IPS DF 6.9 (cell line): ENCODE data around the gene EYA2.

ENCODE experiments used
- DNase-seq: peaks from one replicate; pipeline ENCODE4 v3.0.0-alpha.2; 2013; ENCODE audit warnings: low read depth, low spot score
- H3K27ac ChIP-seq: one replicate; pipeline ENCODE4 v1.5.1; 2013; ENCODE audit warnings: low read length, control low read depth
- H3K27me3 ChIP-seq: 2 replicates; pipeline ENCODE4 v1.6.1; 2013; ENCODE audit warnings: mild to moderate bottlenecking, low read length; ENCODE audit not compliant: control insufficient read depth, insufficient read depth
- H3K36me3 ChIP-seq: 2 replicates; pipeline ENCODE4 v1.6.1; 2013; ENCODE audit warnings: low read length; ENCODE audit not compliant: control insufficient read depth, insufficient read depth
- H3K4me1 ChIP-seq: 2 replicates; pipeline ENCODE4 v1.6.1; 2013; ENCODE audit warnings: low read length; ENCODE audit not compliant: control insufficient read depth, insufficient read depth
- H3K4me3 ChIP-seq: 2 replicates; pipeline ENCODE4 v1.5.1; 2013; ENCODE audit warnings: mild to moderate bottlenecking, low read length
- H3K9me3 ChIP-seq: 2 replicates; pipeline ENCODE4 v1.6.1; 2013; ENCODE audit warnings: low read length, inconsistent platforms; ENCODE audit not compliant: control insufficient read depth, insufficient read depth
- WGBS: extraction: QIAGEN DNeasy Blood & Tissue Kit; methylation state at CpG from one replicate; pipeline ENCODE4 v1.1.7; 2013; ENCODE audit warnings: mixed read lengths, missing lambda C conversion rate; ENCODE audit not compliant: insufficient read length, insufficient coverage; 5-methylcytosine and 5-hydroxymethylcytosine counted together

EYA2 gene

GRCh38 chr20:46999801-47000465, 105.3 kb downstream of the EYA2 start:
- H3K27ac ChIP-seq: no peak overlapping the region
- no peaks in the 10 kb centered on the region for H3K27me3 ChIP-seq
- no peaks in the 10 kb centered on the region for H3K36me3 ChIP-seq
- no peak overlapping the region for H3K4me3 ChIP-seq
- no peaks in the 10 kb centered on the region for H3K9me3 ChIP-seq
- H3K4me1 ChIP-seq: 0 out of 2 replicates have a peak, but pooled peaks cover 2% of the 10 kb centered on the region
- DNase-seq: no peak
- WGBS: no CpG with 5 or more reads among the region's 11 CpGs

- H3K4me3 ChIP-seq: no peak overlapping the region
- H3K9me3 ChIP-seq: no peaks in the 10 kb centered on the region
- H3K36me3 ChIP-seq: no peaks in the 10 kb centered on the region
- H3K27me3 ChIP-seq: no peaks in the 10 kb centered on the region
- WGBS: no CpG with 5 or more reads among the region's 6 CpGs
- no peak overlapping the region for H3K27ac ChIP-seq
- DNase-seq: no peak
- H3K4me1 ChIP-seq: peaks cover 2% of the 10 kb centered on the region; the same call in 1 of the 2 replicates
These were observed 108.6 kb downstream of the EYA2 start for GRCh38 chr20:47003223-47003622.

GRCh38 chr20:47004179-47004578, 109.5 kb downstream of the EYA2 start:
- DNase-seq: no peak
- no CpG with 5 or more reads among the region's 4 CpGs for WGBS
- H3K36me3 ChIP-seq: no peaks in the 10 kb centered on the region
- no peaks in the 10 kb centered on the region for H3K9me3 ChIP-seq
- no peak overlapping the region for H3K4me3 ChIP-seq
- H3K27me3 ChIP-seq: no peaks in the 10 kb centered on the region
- H3K4me1 ChIP-seq: no peaks in the 10 kb centered on the region; the same call in 1 of the 2 replicates
- no peak overlapping the region for H3K27ac ChIP-seq

GRCh38 chr20:47007826-47008655, 113.4 kb downstream of the EYA2 start:
- no CpG with 5 or more reads among the region's 14 CpGs for WGBS

GRCh38 chr20:47008842-47009518, 114.3 kb downstream of the EYA2 start:
- no peaks in the 10 kb centered on the region for H3K9me3 ChIP-seq
- DNase-seq: no peak
- H3K4me3 ChIP-seq: no peak overlapping the region
- no peak overlapping the region for H3K27ac ChIP-seq
- H3K27me3 ChIP-seq: no peaks in the 10 kb centered on the region
- H3K4me1 ChIP-seq: no peaks in the 10 kb centered on the region; the same call in 1 of the 2 replicates
- WGBS: no CpG with 5 or more reads among the region's 7 CpGs
- no peaks in the 10 kb centered on the region for H3K36me3 ChIP-seq

More at GRCh38 chr20:47007826-47008655, 113.4 kb downstream of the EYA2 start:
- no peak overlapping the region for H3K4me3 ChIP-seq
- no peaks in the 10 kb centered on the region for H3K9me3 ChIP-seq
- H3K4me1 ChIP-seq: no peaks in the 10 kb centered on the region; the same call in 1 of the 2 replicates
- no peaks in the 10 kb centered on the region for H3K36me3 ChIP-seq
- no peaks in the 10 kb centered on the region for H3K27me3 ChIP-seq
- no peak for DNase-seq
- H3K27ac ChIP-seq: no peak overlapping the region

GRCh38 chr20:47009784-47010183, 115.1 kb downstream of the EYA2 start:
- H3K9me3 ChIP-seq: no peaks in the 10 kb centered on the region
- H3K27me3 ChIP-seq: no peaks in the 10 kb centered on the region
- H3K4me1 ChIP-seq: no peaks in the 10 kb centered on the region; the same call in 1 of the 2 replicates
- DNase-seq: no peak
- H3K4me3 ChIP-seq: no peak overlapping the region
- H3K36me3 ChIP-seq: no peaks in the 10 kb centered on the region
- no peak overlapping the region for H3K27ac ChIP-seq

GRCh38 chr20:47011984-47012383, 117.3 kb downstream of the EYA2 start:
- H3K27ac ChIP-seq: no peak overlapping the region
- H3K9me3 ChIP-seq: no peaks in the 10 kb centered on the region
- no peak overlapping the region for H3K4me3 ChIP-seq
- no peaks in the 10 kb centered on the region for H3K36me3 ChIP-seq
- H3K27me3 ChIP-seq: 0 out of 2 replicates have a peak, but pooled peaks cover 2% of the 10 kb centered on the region
- WGBS: no CpG with 5 or more reads among the region's 5 CpGs
- H3K4me1 ChIP-seq: no peaks in the 10 kb centered on the region
- no peak for DNase-seq

GRCh38 chr20:47013606-47014005, 119.0 kb downstream of the EYA2 start:
- no peaks in the 10 kb centered on the region for H3K4me1 ChIP-seq
- no CpG with 5 or more reads among the region's 8 CpGs for WGBS

GRCh38 chr20:47016068-47016664, 121.5 kb downstream of the EYA2 start:
- Histone ChIP-seq H3K36me3 (no peaks in the 10 kb centered on the region), H3K4me1 (no peaks in the 10 kb centered on the region), H3K9me3 (no peaks in the 10 kb centered on the region), H3K27ac (no peak overlapping the region), H3K27me3 (0 out of 2 replicates have a peak, but pooled peaks cover 2% of the 10 kb centered on the region), H3K4me3 (no peak overlapping the region)
- WGBS: no CpG with 5 or more reads among the region's 8 CpGs
- no peak for DNase-seq

More at GRCh38 chr20:47013606-47014005, 119.0 kb downstream of the EYA2 start:
- no peak overlapping the region for H3K27ac ChIP-seq
- H3K36me3 ChIP-seq: no peaks in the 10 kb centered on the region
- no peaks in the 10 kb centered on the region for H3K9me3 ChIP-seq
- DNase-seq: no peak
- no peak overlapping the region for H3K4me3 ChIP-seq
- 0 out of 2 replicates have a peak, but pooled peaks cover 2% of the 10 kb centered on the region for H3K27me3 ChIP-seq

GRCh38 chr20:47018381-47018780, 123.7 kb downstream of the EYA2 start:
- DNase-seq: no peak
- H3K27ac ChIP-seq: no peak overlapping the region
- no peaks in the 10 kb centered on the region for H3K9me3 ChIP-seq
- H3K27me3 ChIP-seq: 0 out of 2 replicates have a peak, but pooled peaks cover 2% of the 10 kb centered on the region
- WGBS: no CpG with 5 or more reads among the region's 11 CpGs
- H3K36me3 ChIP-seq: no peaks in the 10 kb centered on the region
- no peak overlapping the region for H3K4me3 ChIP-seq
- no peaks in the 10 kb centered on the region for H3K4me1 ChIP-seq
